Astrocyte of the cerebellum (primary cell): ENCODE measurements around the gene FOXD3.

Experiments used
- DNase-seq: peaks from one replicate; pipeline ENCODE4 v3.0.0-alpha.2; 2011; ENCODE audit warnings: low read depth
- H3K4me3 ChIP-seq: 2 replicates; pipeline ENCODE4 v1.5.1; 2011; ENCODE audit warnings: mild to moderate bottlenecking, low read depth, low read length, moderate library complexity
- in situ Hi-C: cut with HindIII; loops from 2 replicates; pipeline ENCODE4 v1.10.0; 2017; ENCODE audit warnings: low sequenced_read_pairs
- TF ChIP-seq, protein P1 (sequence below): IDR thresholded peaks from 2 replicates; pipeline ENCODE4 v1.5.1; 2012; ENCODE audit warnings: low read length, low read depth, moderate library complexity, mild to moderate bottlenecking; ENCODE audit errors: missing control alignments

The FOXD3 gene

GRCh38 chr1:63368131-63368530 is 45.8 kb downstream of the FOXD3 start:
- TF ChIP-seq, protein P1, sequence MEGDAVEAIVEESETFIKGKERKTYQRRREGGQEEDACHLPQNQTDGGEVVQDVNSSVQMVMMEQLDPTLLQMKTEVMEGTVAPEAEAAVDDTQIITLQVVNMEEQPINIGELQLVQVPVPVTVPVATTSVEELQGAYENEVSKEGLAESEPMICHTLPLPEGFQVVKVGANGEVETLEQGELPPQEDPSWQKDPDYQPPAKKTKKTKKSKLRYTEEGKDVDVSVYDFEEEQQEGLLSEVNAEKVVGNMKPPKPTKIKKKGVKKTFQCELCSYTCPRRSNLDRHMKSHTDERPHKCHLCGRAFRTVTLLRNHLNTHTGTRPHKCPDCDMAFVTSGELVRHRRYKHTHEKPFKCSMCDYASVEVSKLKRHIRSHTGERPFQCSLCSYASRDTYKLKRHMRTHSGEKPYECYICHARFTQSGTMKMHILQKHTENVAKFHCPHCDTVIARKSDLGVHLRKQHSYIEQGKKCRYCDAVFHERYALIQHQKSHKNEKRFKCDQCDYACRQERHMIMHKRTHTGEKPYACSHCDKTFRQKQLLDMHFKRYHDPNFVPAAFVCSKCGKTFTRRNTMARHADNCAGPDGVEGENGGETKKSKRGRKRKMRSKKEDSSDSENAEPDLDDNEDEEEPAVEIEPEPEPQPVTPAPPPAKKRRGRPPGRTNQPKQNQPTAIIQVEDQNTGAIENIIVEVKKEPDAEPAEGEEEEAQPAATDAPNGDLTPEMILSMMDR = no peak
- in situ Hi-C loops = no loop called here
- DNase-seq = no peak
- peak overlapping the region; percentile 98 for H3K4me3 ChIP-seq
